Activated CD8-positive, alpha-beta memory T cell treated with anti-CD3 and anti-CD28 coated beads, Interleukin-2, amount 50 U/mL, for 24 hours (primary cell): ENCODE data around the gene CRACR2B.

Source experiments
- DNase-seq: peaks from one replicate; pipeline ENCODE4 v3.0.0-alpha.2; 2020; ENCODE audit errors: extremely low read depth

The CRACR2B gene

GRCh38 chr11:868802-869201 lies 41.1 kb downstream of the CRACR2B start:
- DNase-seq = no peak

- DNase-seq = no peak
Observed at GRCh38 chr11:869399-870126, 41.8 kb downstream of the CRACR2B start.

DNA sequence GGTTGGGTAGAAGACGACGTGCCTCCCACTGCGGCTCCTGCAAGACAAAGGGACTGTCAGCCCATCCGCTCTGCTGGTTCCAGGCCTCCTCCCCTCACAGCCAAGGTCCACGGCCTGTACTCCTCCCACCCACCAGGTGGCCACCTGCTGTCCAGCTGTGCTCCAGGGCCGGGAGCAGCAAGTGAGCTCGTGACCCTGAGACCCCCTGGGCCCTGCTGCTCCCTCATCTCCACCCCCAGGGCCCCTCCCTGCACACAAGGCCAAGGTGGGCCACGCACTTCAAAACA lies 42.4 kb downstream of the CRACR2B start:
- DNase-seq = no peak

DNA sequence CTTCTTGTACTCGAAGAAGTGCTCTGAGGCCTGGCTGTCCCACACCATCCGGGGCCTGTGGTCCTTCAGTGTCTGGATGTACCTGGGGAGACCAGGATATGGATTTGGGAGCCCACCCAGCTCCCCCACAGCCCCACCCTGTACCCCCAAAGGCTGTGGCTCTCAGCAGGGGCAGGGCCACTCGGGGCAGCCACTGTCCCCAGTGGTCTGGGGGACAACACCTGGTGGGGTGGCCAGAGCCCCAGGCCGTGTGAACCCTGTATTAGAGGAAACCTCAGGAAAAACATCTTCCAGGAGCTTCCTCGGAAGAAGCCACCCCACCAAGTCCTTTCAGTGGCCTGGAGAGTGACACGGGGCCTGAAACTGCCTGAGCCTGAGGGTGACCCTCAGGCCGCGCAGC lies 42.7 kb downstream of the CRACR2B start:
- DNase-seq = no peak

GRCh38 chr11:871472-871871 lies 43.8 kb downstream of the CRACR2B start:
- no peak for DNase-seq

DNA sequence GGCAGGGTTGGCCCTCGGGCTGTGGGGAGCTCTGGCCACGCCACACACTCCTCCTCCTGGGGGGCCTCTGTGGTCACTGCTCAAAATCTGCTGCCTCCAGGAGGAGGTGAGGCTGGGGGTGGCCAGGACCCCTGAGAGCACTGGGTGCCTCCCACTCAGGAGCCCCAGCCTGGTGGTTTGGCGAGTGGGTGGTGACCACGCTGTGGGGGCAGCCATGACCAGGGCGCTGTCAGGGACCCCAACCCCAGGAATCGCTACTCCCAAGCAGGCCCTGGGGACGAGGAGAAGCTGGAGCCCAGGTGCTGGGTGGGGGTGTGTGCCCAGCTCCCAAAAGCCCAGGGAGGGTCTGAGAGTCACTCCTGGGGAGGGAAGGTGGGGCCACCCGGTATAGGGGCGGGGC lies 45.1 kb downstream of the CRACR2B start:
- DNase-seq = no peak

DNA sequence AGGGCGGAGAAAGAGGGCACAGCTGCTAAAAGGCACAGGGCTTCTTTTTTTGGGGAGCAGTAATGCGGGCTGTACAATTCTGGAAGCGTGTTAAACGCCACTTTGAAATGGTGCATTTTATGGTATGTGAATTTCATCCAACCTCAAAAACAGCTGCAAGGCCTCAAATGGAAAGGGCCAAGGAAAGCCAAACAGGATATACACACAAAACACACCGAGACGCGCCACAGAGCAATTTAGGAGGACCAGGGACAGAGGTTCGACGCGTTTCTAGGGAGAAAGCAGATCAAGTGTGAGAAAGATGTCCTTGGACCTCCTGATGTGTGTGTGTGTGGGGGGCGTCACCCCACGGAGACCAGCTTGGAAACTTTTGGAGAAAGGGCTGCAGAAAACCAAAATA lies 46.0 kb downstream of the CRACR2B start:
- DNase-seq = no peak

DNA sequence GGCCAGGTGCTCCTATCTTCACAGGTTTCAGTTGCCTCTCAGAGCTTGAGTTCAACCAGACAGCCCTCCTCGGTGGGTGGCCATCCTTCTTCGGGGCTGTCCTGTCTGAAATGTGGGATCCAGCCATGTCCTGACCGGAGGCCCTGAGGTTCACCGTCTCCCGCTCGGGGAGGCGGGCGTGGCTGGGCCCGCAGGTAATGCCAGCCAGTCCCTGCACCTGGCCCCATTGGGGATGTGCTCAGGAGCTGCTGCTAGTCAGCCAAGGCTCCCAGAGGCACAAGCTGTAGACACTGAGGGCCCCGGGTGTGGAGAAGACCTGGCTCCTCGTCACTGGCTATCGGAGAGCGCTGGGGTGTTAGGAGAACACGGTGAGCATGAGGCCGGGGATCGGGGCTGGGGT lies 47.5 kb downstream of the CRACR2B start:
- DNase-seq = no peak

DNA sequence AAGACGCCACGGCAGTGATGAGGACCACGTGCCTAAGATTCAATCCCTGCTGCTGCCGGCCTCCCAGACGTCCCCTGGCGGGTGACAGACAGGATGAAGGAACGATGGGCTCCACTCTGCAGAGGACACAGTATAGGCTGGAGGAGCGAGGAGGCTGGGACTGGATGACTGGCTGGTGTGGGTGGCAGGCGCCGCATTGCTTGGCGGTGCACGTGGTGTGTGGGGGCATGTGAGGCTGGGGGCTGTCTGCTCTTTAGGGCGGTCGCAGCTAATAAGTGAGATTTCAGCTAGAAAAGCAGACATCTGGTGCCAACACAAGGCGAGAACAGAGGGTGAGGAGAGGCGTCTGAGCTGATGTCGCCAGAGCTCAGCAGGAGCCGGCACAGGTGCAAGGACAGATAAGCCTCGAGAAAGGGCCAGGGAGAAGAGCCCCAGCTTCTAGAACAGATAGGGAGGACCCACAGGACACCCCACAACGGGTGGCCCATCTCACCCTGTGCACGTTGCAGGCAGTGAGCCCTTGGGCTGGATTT lies 48.1 kb downstream of the CRACR2B start:
- no peak for DNase-seq

- DNase-seq = no peak
Observed at GRCh38 chr11:876545-876944, 48.8 kb downstream of the CRACR2B start.

DNA sequence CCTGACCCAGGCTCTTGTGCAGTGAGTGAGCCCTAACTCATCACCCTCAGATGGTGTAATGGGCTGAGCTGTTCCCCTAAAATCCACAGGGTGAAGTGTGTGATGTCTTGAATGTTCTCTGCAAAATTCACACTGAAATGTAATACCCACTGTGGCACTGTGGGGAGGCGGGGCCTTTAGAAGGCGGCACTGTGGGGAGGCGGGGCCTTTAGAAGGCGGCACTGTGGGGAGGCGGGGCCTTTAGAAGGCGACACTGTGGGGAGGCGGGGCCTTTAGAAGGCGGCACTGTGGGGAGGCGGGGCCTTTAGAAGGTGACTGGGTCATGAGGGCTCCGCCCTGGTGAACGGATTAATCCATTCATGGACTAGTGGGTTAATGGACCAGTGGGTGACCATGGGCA lies 49.8 kb downstream of the CRACR2B start:
- no peak for DNase-seq

DNA sequence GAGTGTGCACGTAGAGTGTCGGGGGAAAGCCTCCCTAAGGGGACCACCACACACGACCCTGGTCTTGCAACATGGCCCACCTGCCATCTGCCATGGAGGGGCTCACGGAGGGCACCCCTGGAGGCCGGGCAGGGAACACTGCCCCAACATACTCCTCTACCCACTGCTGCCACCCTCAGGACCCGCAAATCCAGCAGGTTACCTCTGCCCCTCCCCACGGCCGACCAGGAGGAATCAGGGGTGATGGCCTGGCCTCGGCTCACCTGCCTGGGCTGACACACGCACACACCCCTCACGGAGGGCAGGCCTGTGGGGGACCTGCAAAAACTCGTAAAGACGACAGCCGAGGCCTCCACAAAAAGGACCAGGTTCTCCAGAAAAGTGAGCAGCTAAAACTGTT lies 52.7 kb downstream of the CRACR2B start:
- no peak for DNase-seq
